ENCODE measurements around the gene ANKS1A.

The ANKS1A gene

DNA sequence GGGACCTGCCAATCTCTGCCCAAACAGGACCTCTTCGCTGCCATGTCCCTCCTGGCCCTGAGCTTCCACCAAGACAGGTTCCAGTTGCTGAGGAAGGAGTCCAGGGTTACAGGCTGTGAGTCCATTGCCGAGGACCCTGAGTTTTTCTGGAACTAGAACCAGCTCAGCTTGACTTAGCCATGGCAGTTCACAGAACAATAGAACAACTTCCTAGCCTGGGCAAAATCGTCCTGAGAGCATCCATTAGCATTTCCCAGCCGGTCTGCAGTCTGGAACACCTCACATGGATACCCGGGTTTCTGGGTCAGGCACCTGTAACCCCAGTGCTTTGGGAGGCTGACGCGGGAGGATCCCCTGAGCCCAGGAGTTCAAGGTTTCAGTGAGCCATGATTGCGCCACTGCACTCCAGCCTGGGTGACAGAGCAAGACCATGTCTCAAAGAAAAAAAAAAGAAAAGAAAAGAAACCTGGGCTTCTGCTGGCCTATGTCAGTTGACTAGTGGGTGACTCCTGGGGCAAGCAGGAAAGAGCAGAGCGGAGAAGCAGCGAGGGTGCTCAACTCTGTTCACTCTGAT is 161.8 kb downstream of the ANKS1A start:
- no peak for DNase-seq (ENCODE audit: low read depth in 1 of 2, low spot score in 1 of 2)

DNA sequence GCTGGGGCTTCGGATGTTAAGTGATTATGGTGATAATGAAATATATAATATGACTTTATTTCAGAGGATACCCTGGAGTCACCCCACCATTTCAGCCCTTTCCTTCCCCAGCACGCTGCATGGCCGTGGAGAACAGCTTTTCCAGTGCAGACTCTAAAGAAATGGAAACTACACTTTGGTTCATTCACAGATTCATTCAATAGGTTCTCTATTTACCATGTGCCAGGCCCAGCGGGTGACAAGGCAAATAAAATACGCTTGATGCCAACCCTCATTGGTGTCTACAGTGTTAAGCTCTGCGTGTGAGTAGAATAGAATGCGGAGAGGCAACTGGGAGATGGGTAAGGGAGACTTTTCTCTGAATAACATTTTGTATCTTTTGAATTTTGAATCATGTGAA is 162.3 kb downstream of the ANKS1A start:
- no peak for DNase-seq (ENCODE audit: low read depth in 1 of 2, low spot score in 1 of 2)

DNA sequence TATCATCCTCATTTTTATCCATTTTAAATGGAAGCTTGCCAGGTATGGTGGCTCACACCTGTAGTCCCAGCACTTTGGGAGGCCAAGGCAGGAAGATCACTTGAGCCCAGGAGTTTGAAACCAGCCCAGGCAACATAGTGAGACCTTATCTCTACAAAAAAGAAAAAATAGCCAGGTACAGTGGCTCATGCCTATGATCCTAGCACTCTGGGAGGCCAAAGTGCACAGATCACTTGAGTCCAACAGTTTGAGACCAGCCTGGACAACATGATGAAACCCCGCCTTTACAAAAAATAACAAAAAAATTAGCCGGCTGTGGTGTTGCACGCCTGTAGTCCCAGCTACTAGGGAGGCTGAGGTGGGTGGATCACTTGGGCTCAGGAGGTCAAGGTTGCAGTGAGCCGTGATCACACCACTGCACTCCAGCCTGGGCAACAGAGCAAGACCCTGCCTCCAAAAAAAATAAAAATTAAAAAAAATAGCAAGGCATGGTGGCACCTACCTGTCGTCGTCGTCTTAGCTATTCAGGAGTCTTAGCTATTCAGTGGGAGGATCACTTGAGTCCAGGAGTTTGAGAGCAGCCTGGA is 163.0 kb downstream of the ANKS1A start:
- DNase-seq (ENCODE audit: low read depth in 1 of 2, low spot score in 1 of 2), result no peak

GRCh38 chr6:35052694-35053565 is 163.9 kb downstream of the ANKS1A start:
- DNase-seq (ENCODE audit: low read depth in 1 of 2, low spot score in 1 of 2), result no peak

DNA sequence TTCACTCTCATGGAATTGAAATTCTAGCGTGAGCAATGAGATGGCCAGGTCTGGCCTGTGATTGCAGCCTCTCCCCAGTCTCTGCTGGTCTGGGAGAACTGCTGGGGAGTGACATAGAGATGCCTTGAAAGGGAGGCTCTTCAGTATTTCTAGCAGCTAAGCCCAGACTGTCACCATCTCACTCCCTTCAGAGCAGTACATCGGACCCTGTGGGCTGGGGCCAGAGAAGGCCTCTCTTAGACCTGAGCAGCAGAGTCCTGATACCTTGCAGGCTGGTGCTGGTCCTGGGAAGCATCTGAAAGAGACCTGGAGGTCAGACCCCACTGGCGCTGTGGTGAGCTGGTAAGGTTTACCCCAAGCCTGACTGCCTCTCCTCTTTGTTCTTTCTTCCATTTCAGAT is 164.6 kb downstream of the ANKS1A start:
- DNase-seq (ENCODE audit: low read depth in 1 of 2, low spot score in 1 of 2), result no peak

GRCh38 chr6:35054106-35054742 is 165.2 kb downstream of the ANKS1A start:
- DNase-seq (ENCODE audit: low read depth in 1 of 2, low spot score in 1 of 2), result no peak

DNA sequence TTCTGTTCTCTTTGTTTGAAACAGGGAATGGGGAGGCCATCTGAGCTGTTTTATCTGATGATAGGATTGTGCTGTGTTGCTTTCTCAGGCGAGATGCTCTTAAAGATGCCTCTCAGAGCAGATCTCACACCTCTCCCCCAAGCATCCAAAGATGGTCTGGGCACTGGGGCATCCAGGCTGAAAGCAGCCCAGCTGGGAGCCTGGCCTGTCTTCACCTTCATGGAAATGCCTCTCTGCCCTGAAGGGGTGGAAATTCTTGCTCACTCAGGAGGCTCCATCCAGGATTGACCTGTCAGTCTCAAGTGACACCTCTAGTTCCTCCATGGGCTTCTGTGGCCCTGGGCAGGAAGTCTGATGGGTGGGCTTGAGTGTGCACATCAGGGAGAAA is 165.7 kb downstream of the ANKS1A start:
- no peak for DNase-seq (ENCODE audit: low read depth in 1 of 2, low spot score in 1 of 2)

- DNase-seq (ENCODE audit: low read depth in 1 of 2, low spot score in 1 of 2), result no peak
These were observed 166.8 kb downstream of the ANKS1A start for GRCh38 chr6:35055891-35056290.

DNA sequence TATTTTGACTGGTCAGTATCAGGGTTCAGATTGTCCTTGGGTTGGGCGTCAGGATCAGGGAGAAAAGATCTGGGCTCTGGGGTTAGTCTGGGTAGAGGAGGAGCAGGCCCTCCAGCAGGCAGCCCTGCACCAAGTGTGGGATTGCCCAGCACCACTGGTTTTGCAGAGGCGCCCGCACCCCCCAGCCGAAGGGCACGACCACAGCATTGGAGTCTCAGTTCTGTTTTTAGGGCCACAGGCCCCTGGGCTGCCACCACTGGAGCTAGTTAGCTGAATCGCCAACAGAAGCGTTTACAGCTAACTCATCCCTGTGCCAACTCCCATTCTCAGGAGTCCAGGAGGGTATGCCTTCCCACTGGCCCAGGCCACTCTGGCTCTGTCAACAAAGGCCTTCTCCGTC is 167.9 kb downstream of the ANKS1A start:
- no peak for DNase-seq (ENCODE audit: low read depth in 1 of 2, low spot score in 1 of 2)

- no peak for DNase-seq (ENCODE audit: low read depth in 1 of 2, low spot score in 1 of 2)
These were observed 168.6 kb downstream of the ANKS1A start for GRCh38 chr6:35057449-35058357.

DNA sequence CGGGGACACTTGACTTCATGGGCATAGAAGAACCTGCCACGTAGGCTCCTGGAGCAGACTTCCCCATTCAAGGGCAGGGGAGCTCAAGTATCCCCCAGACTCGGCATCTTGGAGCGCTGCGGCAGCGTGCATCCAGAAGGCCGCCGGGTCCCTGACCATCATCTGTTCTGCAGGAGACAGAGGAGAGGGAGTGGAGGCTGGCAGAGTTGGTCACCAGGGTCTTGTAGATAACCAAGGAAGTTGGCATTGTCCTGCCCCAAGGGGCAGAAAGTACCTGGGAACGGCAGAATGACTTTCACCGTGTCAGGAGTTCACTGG is 169.3 kb downstream of the ANKS1A start:
- no peak for DNase-seq (ENCODE audit: low read depth in 1 of 2, low spot score in 1 of 2)

GRCh38 chr6:35058865-35059522 is 169.9 kb downstream of the ANKS1A start:
- DNase-seq (ENCODE audit: low read depth in 1 of 2, low spot score in 1 of 2), result no peak

DNA sequence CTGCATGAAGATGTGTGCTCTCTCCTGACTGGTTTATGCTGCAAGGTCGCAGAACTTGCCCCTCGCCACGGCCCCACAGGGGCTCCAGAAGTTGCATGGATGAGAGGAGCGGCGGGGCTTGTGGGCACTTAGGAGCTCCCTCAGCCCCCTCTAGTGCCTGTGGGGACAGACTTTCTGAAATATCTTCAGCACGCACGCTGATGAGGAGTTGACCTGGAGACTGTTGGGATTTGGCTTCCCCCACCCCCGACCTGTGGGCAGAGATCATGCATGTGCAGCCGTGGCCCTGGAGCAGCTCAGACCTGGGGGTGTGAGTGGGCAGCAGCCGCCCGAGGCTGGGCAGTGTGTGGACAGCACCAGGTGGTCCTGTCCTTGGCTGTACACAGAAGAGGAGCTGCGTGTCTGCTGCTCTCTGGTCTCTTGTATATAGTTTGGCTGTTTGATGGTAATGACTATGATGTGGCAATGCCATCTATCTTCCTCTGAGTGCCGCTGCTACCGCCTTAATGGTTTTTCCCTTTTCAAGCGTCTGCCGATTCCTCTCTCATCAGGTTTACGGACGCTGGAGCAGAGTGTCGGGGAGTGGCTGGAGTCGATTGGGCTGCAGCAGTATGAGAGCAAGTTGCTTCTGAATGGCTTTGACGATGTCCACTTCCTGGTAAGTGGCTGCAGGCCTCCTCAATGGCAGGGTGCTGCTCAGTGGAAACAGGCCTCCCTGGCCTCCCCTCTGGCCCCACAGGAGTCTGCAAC is 170.7 kb downstream of the ANKS1A start:
- DNase-seq (ENCODE audit: low read depth in 1 of 2, low spot score in 1 of 2), result no peak

DNA sequence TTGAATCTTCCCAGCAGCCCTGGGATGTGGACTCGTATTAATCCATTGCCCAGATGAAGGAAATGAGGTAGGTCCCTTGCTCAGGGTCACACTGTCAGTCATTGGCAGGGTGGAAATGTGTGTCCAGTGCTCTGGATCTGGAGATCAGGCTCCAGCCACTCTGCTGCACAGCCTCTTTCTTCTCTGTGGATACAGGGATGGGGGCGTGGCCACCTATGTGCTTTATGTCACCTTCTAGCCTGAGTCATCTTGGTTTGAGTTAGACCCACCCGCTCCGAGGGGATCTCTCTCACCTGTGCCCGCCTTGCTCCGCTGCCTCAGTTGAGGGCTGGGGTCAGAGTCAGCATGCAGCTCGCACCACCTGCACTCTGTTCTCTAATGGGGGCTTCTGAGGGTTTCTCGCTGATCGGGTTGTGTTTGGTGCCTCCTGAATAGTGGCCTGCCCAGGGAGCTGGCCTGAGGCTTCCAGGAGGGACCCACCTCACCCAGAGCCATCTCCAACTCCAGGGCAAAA is 172.1 kb downstream of the ANKS1A start:
- DNase-seq (ENCODE audit: low read depth in 1 of 2, low spot score in 1 of 2), result no peak

GRCh38 chr6:35061651-35062410 is 172.8 kb downstream of the ANKS1A start:
- DNase-seq (ENCODE audit: low read depth in 1 of 2, low spot score in 1 of 2), result no peak

GRCh38 chr6:35062676-35063574 is 173.9 kb downstream of the ANKS1A start:
- no peak for DNase-seq (ENCODE audit: low read depth in 1 of 2, low spot score in 1 of 2)

DNA sequence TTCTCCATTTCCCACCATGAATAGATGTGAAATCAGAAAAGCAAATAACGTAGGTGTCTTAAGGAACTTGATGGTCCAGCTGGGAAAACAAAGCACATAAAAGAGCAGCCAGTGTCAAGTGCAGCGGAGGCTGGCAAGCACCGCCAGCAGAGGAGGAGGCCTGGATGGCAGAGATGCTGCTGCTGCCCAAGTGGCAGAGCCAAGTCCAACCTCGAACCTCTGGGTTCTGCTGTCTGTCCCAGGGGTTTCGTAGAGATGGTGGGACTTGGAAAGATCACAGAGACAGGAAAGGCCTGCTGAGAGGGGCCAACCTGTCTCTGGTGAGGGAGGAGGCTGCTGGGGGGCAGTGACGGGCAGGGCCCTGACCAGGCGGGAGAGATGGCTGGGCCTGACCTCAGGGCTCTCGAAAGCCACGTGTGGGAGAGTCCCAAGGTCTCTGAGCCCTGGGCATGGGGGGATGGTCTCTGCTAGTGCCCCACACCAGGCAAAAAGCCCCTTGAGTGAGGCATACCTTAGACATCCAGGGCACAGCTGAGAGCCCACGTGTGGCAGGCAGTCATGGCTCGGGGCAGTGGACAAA is 174.7 kb downstream of the ANKS1A start:
- no peak for DNase-seq (ENCODE audit: low read depth in 1 of 2, low spot score in 1 of 2)

GRCh38 chr6:35064290-35064689 is 175.2 kb downstream of the ANKS1A start:
- DNase-seq (ENCODE audit: low read depth in 1 of 2, low spot score in 1 of 2), result no peak
